Measurements from ENCODE around the gene NAA30.

DNA sequence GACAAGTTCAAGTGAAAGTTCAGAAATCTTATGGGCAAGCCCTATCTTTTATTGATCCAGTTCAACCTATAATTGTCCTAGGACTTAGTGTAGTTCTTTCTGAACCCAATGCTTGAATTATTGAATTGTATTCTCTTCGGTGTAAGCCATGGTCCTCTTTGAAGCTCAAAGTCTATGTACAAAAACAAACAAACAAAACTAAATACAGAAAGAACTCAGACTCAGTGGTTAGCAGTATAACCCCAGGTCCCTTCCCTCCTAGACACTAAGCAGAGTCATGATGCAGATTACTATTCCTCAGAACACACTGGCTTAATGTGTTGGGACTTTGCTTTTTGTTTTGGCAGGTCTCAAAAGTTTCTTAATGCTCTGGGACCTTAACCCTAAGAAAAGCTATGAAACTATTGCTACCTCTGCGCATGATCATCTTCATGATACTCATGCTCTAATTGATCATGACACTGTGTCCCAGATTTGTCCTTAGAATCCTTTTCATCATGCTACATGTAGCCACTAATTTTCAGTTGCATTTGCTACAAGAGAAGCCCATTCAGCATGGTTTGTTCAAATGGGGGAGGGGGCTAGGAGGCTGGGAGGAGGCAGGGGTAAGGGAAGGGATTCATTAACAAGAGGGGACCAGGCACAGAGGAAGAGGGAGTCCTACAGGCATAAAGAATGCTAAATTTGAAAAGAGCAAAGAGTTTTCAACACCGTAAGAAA, 35.1 kb upstream of the NAA30 start:
- TF ChIP-seq ZFP37 (tag by site-specific recombination; IDR thresholded peaks at IDR 0.05) (no peak), ZNF530 (tag by site-specific recombination; IDR thresholded peaks at IDR 0.05; ENCODE audit: low read depth) (no peak), ZNF747 (tag by site-specific recombination; IDR thresholded peaks at IDR 0.05) (no peak)
- TF ChIP-seq, protein P1, sequence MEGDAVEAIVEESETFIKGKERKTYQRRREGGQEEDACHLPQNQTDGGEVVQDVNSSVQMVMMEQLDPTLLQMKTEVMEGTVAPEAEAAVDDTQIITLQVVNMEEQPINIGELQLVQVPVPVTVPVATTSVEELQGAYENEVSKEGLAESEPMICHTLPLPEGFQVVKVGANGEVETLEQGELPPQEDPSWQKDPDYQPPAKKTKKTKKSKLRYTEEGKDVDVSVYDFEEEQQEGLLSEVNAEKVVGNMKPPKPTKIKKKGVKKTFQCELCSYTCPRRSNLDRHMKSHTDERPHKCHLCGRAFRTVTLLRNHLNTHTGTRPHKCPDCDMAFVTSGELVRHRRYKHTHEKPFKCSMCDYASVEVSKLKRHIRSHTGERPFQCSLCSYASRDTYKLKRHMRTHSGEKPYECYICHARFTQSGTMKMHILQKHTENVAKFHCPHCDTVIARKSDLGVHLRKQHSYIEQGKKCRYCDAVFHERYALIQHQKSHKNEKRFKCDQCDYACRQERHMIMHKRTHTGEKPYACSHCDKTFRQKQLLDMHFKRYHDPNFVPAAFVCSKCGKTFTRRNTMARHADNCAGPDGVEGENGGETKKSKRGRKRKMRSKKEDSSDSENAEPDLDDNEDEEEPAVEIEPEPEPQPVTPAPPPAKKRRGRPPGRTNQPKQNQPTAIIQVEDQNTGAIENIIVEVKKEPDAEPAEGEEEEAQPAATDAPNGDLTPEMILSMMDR (tag by site-specific recombination; IDR thresholded peaks at IDR 0.05) = no peak
- TF ChIP-seq, protein P2, sequence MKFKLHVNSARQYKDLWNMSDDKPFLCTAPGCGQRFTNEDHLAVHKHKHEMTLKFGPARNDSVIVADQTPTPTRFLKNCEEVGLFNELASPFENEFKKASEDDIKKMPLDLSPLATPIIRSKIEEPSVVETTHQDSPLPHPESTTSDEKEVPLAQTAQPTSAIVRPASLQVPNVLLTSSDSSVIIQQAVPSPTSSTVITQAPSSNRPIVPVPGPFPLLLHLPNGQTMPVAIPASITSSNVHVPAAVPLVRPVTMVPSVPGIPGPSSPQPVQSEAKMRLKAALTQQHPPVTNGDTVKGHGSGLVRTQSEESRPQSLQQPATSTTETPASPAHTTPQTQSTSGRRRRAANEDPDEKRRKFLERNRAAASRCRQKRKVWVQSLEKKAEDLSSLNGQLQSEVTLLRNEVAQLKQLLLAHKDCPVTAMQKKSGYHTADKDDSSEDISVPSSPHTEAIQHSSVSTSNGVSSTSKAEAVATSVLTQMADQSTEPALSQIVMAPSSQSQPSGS (tag by site-specific recombination; IDR thresholded peaks at IDR 0.05; ENCODE audit: low read depth) = no peak
- TF ChIP-seq, protein P3, sequence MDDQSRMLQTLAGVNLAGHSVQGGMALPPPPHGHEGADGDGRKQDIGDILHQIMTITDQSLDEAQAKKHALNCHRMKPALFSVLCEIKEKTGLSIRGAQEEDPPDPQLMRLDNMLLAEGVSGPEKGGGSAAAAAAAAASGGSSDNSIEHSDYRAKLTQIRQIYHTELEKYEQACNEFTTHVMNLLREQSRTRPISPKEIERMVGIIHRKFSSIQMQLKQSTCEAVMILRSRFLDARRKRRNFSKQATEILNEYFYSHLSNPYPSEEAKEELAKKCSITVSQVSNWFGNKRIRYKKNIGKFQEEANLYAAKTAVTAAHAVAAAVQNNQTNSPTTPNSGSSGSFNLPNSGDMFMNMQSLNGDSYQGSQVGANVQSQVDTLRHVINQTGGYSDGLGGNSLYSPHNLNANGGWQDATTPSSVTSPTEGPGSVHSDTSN (CRISPR knock-in tag; IDR thresholded peaks at IDR 0.05) = no peak
